ENCODE data around the gene NDUFAF8. TPM values are rescaled to one million over a fixed set of nuclear protein-coding genes. Genes with fewer than 3 reads are reported as not detected.

The NDUFAF8 gene
- total RNA-seq, 2 donors from 2014 or later = 27.4 to 43.1 TPM

DNA sequence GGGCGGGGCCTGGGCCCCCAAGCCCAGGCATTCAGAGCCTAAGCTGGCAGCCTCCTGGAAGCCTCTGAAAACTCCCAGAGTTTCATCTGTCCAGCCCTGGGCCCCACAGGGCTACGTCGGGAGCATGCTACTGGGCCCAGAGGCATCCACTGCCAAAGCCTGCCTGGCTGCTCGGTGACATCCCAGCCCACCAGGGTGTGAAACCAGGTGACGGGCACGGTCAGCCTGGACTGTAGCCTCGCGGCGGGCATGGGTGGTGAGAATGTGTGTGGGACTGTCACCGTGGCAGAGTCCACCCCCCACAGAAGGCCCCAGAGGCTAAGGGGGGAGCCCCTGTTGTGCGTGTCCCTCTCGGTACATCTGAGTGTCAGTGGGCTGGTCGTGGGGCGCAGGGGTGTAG is 47.5 kb upstream of the NDUFAF8 start:
- TF ChIP-seq, protein P1, sequence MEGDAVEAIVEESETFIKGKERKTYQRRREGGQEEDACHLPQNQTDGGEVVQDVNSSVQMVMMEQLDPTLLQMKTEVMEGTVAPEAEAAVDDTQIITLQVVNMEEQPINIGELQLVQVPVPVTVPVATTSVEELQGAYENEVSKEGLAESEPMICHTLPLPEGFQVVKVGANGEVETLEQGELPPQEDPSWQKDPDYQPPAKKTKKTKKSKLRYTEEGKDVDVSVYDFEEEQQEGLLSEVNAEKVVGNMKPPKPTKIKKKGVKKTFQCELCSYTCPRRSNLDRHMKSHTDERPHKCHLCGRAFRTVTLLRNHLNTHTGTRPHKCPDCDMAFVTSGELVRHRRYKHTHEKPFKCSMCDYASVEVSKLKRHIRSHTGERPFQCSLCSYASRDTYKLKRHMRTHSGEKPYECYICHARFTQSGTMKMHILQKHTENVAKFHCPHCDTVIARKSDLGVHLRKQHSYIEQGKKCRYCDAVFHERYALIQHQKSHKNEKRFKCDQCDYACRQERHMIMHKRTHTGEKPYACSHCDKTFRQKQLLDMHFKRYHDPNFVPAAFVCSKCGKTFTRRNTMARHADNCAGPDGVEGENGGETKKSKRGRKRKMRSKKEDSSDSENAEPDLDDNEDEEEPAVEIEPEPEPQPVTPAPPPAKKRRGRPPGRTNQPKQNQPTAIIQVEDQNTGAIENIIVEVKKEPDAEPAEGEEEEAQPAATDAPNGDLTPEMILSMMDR (IDR thresholded peaks at IDR 0.05) = no peak
- no peak for TF ChIP-seq POLR2A (IDR thresholded peaks at IDR 0.05)
- Histone ChIP-seq H3K4me1 (replicated peaks) (no peaks in the 10 kb centered on the region), H3K27me3 (replicated peaks; ENCODE audit: insufficient read depth) (no peaks in the 10 kb centered on the region), H3K9me3 (no peaks in the 10 kb centered on the region), H3K4me3 (no peak overlapping the region), H3K27ac (no peak overlapping the region), H3K36me3 (no peaks in the 10 kb centered on the region)
- intact Hi-C loops (cut with DNase I) = no loop called here
- 93% methylated on average over 14 of the region's 14 CpGs for WGBS
- DNase-seq (ENCODE audit: low spot score) = no peak

DNA sequence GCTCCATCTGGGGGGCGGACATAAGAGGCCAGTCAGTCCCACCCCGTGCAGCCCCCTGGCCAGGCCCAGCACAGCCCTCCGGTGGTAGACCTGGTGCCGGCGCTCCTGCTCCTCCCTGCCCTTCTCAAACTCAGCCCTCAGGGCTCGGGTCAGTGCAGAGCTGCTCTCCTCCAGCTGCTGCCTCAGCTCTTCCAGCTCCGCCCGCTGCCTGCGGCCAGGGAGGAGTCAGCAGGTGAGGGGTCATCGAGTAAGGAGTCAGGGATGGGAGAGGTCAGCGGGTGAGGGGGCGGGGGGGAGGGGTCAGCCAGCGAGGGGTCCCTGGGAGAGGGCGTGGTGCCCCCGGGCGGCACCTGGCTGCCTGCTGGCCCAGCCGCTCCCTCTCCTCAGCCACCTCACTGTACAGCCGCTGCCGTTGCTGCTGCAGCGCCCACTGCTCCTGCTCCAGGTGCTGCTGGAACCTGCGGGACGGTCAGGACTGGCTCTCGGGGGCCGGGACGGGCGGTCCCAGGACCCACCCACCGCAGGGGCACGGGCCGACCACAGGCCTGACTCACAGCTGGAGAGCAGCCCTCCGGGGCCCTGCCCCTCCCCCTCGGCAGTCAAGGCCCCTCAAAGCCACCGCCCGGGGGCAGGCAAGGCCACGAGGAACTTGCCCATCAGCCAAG is 46.6 kb upstream of the NDUFAF8 start:
- 82% methylated on average over 33 of the region's 34 CpGs for WGBS
- TF ChIP-seq, protein P1 (IDR thresholded peaks at IDR 0.05) = no peak
- TF ChIP-seq POLR2AphosphoS5 (IDR thresholded peaks at IDR 0.05) (no peak), POLR2A (IDR thresholded peaks at IDR 0.05) (no peak)
- H3K4me3 ChIP-seq = no peak overlapping the region
- H3K9me3 ChIP-seq = no peaks in the 10 kb centered on the region
- no peaks in the 10 kb centered on the region for H3K27me3 ChIP-seq (replicated peaks; ENCODE audit: insufficient read depth)
- intact Hi-C loops (cut with DNase I) = no loop called here
- H3K27ac ChIP-seq = no peak overlapping the region
- H3K4me1 ChIP-seq (replicated peaks) = no peaks in the 10 kb centered on the region
- no peaks in the 10 kb centered on the region for H3K36me3 ChIP-seq
- no peak for DNase-seq (ENCODE audit: low spot score)

DNA sequence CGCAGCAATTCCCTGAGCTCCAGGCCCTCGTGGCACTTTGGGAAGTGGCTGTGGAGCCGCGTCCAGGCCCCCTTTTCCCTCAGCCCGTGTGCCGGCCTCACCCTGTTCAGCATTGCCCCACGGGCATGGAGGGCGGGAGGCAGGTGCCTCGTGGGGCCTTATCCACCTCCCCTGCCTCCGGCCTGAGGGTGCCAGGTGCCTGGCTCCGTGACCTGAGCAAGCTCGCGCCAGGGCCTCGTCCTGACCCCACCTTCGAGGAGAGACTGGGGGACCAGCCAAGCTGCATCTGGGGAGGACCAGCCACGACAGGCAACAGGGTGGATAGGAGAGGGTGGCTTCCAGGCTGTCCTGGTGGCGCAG is 46.1 kb upstream of the NDUFAF8 start:
- Histone ChIP-seq H3K36me3 (no peaks in the 10 kb centered on the region), H3K27ac (no peak overlapping the region), H3K9me3 (no peaks in the 10 kb centered on the region), H3K4me1 (replicated peaks) (no peaks in the 10 kb centered on the region), H3K4me3 (no peak overlapping the region), H3K27me3 (replicated peaks; ENCODE audit: insufficient read depth) (no peaks in the 10 kb centered on the region)
- TF ChIP-seq POLR2AphosphoS5 (IDR thresholded peaks at IDR 0.05) (no peak), POLR2A (IDR thresholded peaks at IDR 0.05) (no peak)
- TF ChIP-seq, protein P1 (IDR thresholded peaks at IDR 0.05) = no peak
- intact Hi-C loops (cut with DNase I) = no loop called here
- DNase-seq (ENCODE audit: low spot score) = no peak
- 92% methylated on average over 15 of the region's 17 CpGs for WGBS

DNA sequence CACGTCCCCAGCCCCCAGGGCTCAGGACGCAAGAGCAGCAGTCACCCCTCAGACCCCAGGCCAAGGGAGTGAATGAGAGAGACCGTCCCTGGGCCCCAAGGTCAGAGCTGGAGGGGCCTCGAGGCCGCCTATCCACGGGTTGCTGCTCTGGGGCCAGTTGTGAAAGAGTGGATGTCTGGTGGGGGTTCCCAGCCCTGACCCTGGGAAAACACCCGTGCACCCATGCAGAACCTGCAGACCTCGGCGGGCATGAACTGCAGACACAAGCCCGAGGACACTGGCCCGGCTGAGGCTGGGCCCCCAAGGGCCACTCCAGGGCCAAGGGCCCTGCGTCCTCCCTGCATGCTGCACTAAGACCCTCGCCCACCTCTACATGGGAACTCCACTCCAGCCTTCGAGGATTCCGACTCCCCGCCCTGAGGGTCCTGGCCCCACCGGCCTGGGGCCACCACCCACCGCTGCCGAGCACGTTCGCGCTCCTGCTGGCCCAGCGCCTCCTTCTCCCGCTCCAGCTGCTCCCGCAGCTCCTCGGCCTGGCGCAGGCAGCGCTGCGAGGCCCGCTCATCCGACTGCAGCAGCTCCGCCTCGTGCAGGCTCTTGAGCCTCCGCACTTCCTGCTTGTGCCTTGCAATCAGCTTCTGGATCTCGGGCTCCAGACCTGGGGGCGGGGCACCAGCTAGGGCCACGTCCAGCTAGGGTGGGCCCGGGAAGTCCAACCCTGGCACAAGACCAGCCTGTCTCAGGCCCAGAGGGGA is 45.5 kb upstream of the NDUFAF8 start:
- no peaks in the 10 kb centered on the region for H3K9me3 ChIP-seq
- H3K4me1 ChIP-seq (replicated peaks) = no peaks in the 10 kb centered on the region
- H3K27ac ChIP-seq = no peak overlapping the region
- no peak for DNase-seq (ENCODE audit: low spot score)
- intact Hi-C loops (cut with DNase I) = no loop called here
- H3K27me3 ChIP-seq (replicated peaks; ENCODE audit: insufficient read depth) = no peaks in the 10 kb centered on the region
- 87% methylated on average over 33 of the region's 38 CpGs for WGBS
- no peak for TF ChIP-seq POLR2A (IDR thresholded peaks at IDR 0.05)
- TF ChIP-seq, protein P1 (IDR thresholded peaks at IDR 0.05) = no peak
- no peak for TF ChIP-seq POLR2AphosphoS5 (IDR thresholded peaks at IDR 0.05)
- no peak overlapping the region for H3K4me3 ChIP-seq
- H3K36me3 ChIP-seq = no peaks in the 10 kb centered on the region

Measured in prostate gland (tissue), 2 donors.